Measurements from ENCODE around the gene MAZ. TPM values are rescaled to one million over a fixed set of nuclear protein-coding genes. Genes with fewer than 3 reads are reported as not detected.

Gene MAZ
- total RNA-seq, 6 experiments from 2014 or later: 42.9 to 106 (median 60.7) TPM

DNA sequence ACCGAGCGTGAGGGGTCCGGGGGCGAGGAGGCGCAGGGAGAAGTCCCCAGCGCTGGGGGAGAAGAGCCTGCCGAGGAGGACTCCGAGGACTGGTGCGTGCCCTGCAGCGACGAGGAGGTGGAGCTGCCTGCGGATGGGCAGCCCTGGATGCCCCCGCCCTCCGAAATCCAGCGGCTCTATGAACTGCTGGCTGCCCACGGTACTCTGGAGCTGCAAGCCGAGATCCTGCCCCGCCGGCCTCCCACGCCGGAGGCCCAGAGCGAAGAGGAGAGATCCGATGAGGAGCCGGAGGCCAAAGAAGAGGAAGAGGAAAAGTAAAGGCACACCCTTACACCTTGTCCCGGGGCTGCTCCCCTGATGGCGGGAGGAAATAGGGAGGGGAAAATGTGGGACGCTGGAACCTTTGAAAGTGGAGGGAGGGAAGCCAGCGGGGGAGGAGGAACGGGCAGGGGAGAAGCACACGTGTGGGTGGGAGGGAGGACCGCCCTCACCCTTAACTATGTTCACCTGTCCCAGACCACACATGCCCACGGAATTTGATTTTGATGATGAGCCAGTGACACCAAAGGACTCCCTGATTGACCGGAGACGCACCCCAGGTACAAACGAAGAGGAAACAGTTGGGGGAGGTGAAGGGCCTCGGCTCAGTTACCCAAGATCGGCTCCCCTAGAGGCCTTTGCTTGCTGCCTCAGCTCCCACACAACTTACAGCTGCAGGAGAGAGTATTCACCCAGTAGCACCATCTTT, 10.5 kb downstream of the MAZ start:
- Histone ChIP-seq H3K36me3 (no peaks in the 10 kb centered on the region), H3K4me3 (peak overlapping the region; percentile 66 to 89 (median 77)), H3K9me3 (no peaks in the 10 kb centered on the region), H3K27me3 (no peaks in the 10 kb centered on the region), H3K4me1 (peaks cover 0 to 48% (median 16%) of the 10 kb centered on the region in 4 donors), H3K27ac (peak overlapping the region; percentile 78 to 88 (median 87))
- ATAC-seq (peak; percentile 39 to 64 (median 62)), DNase-seq (peak; percentile 78 to 84 (median 81))
- WGBS (ENCODE audit: insufficient coverage, low coverage, low lambda C conversion rate, missing lambda C conversion rate): 0% methylated on average over 22 of the region's 37 CpGs
- no peak for TF ChIP-seq POLR2A (IDR thresholded peaks at IDR 0.05)
- TF ChIP-seq, protein P1, sequence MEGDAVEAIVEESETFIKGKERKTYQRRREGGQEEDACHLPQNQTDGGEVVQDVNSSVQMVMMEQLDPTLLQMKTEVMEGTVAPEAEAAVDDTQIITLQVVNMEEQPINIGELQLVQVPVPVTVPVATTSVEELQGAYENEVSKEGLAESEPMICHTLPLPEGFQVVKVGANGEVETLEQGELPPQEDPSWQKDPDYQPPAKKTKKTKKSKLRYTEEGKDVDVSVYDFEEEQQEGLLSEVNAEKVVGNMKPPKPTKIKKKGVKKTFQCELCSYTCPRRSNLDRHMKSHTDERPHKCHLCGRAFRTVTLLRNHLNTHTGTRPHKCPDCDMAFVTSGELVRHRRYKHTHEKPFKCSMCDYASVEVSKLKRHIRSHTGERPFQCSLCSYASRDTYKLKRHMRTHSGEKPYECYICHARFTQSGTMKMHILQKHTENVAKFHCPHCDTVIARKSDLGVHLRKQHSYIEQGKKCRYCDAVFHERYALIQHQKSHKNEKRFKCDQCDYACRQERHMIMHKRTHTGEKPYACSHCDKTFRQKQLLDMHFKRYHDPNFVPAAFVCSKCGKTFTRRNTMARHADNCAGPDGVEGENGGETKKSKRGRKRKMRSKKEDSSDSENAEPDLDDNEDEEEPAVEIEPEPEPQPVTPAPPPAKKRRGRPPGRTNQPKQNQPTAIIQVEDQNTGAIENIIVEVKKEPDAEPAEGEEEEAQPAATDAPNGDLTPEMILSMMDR (IDR thresholded peaks at IDR 0.05): no peak
- intact Hi-C loops (cut with DNase I): loop anchor here in 1 of 2 donors (10.0 kb wide), 1 partner anchor 178 kb away; the partner anchor contains the start of genes HIRIP3 and INO80E

- Histone ChIP-seq H3K4me3 (no peak overlapping the region), H3K4me1 (peaks cover 0 to 50% (median 18%) of the 10 kb centered on the region in 4 donors), H3K36me3 (no peaks in the 10 kb centered on the region), H3K9me3 (no peaks in the 10 kb centered on the region), H3K27ac (no peak overlapping the region), H3K27me3 (no peaks in the 10 kb centered on the region)
- DNase-seq (no peak), ATAC-seq (no peak)
- 84% methylated on average over 2 of the region's 4 CpGs for WGBS (ENCODE audit: insufficient coverage, low coverage, low lambda C conversion rate, missing lambda C conversion rate)
- TF ChIP-seq POLR2A (IDR thresholded peaks at IDR 0.05): no peak
- TF ChIP-seq, protein P1 (IDR thresholded peaks at IDR 0.05): no peak
- intact Hi-C loops (cut with DNase I): loop anchor here in 1 of 2 donors (10.0 kb wide), 1 partner anchor 177 kb away; the partner anchor contains the start of genes HIRIP3 and INO80E
Measured at GRCh38 chr16:29818082-29818481, 11.8 kb downstream of the MAZ start.

DNA sequence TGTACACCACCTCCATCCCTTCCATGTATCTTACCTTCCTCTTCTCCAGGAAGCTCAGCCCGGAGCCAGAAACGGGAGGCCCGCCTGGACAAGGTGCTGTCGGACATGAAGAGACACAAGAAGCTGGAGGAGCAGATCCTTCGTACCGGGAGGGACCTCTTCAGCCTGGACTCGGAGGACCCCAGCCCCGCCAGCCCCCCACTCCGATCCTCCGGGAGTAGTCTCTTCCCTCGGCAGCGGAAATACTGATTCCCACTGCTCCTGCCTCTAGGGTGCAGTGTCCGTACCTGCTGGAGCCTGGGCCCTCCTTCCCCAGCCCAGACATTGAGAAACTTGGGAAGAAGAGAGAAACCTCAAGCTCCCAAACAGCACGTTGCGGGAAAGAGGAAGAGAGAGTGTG, 13.2 kb downstream of the MAZ start:
- no peak overlapping the region for H3K4me3 ChIP-seq
- intact Hi-C loops (cut with DNase I): loop anchor here in 1 of 2 donors (10.0 kb wide), 1 partner anchor 175 kb away; the partner anchor contains the start of genes HIRIP3 and INO80E
- H3K36me3 ChIP-seq: no peaks in the 10 kb centered on the region
- WGBS (ENCODE audit: insufficient coverage, low coverage, low lambda C conversion rate, missing lambda C conversion rate): 71% methylated on average over 12 of the region's 15 CpGs
- ATAC-seq (no peak), DNase-seq (no peak)
- H3K9me3 ChIP-seq: no peaks in the 10 kb centered on the region
- peaks cover 0 to 54% (median 23%) of the 10 kb centered on the region in 4 donors for H3K4me1 ChIP-seq
- H3K27me3 ChIP-seq: no peaks in the 10 kb centered on the region
- TF ChIP-seq, protein P1 (IDR thresholded peaks at IDR 0.05): no peak
- TF ChIP-seq POLR2A (IDR thresholded peaks at IDR 0.05): no peak
- no peak overlapping the region for H3K27ac ChIP-seq

GRCh38 chr16:29820271-29820701, 14.0 kb downstream of the MAZ start, which contains the start of gene MVP:
Gene MVP (plus strand): TSS chr16:29820462. CDS start chr16:29830550, 10,088 bp downstream.
- Histone ChIP-seq H3K9me3 (no peaks in the 10 kb centered on the region), H3K4me3 (peak within 1 kb of the TSS; percentile 65 to 79 (median 79)), H3K27ac (peak within 1 kb of the TSS; percentile 68 to 89 (median 74)), H3K36me3 (no peaks in the 10 kb centered on the region), H3K4me1 (peaks cover 0 to 51% (median 25%) of the 10 kb centered on the region in 4 donors), H3K27me3 (no peaks in the 10 kb centered on the region)
- intact Hi-C loops (cut with DNase I): no loop called here
- DNase-seq (peak; percentile 77 to 84 (median 77)), ATAC-seq (peak; percentile 48 to 51 (median 50))
- WGBS (ENCODE audit: insufficient coverage, low coverage, low lambda C conversion rate, missing lambda C conversion rate): 0% methylated on average over 2 of the region's 4 CpGs
- TF ChIP-seq, protein P1 (IDR thresholded peaks at IDR 0.05): no peak
- TF ChIP-seq POLR2A (IDR thresholded peaks at IDR 0.05): peak; percentile 36

All from right lobe of liver (tissue), 6 donors.